HG02840 (cell line): ENCODE results near the gene NOP16.
"Not testable (repeated sequence)": the region's sequence is repeated elsewhere in the genome, so short reads cannot be mapped to it uniquely, and the experiment has no call there.

ENCODE experiments used
- ATAC-seq: cut with Tn5 transposase; IDR thresholded peaks from one replicate; pipeline ENCODE4 v1.9.1; 2021; ENCODE audit warnings: mild to moderate bottlenecking, moderate library complexity, moderate number of reproducible peaks; ENCODE audit not compliant: unreplicated experiment, low FRiP score

Gene NOP16

DNA sequence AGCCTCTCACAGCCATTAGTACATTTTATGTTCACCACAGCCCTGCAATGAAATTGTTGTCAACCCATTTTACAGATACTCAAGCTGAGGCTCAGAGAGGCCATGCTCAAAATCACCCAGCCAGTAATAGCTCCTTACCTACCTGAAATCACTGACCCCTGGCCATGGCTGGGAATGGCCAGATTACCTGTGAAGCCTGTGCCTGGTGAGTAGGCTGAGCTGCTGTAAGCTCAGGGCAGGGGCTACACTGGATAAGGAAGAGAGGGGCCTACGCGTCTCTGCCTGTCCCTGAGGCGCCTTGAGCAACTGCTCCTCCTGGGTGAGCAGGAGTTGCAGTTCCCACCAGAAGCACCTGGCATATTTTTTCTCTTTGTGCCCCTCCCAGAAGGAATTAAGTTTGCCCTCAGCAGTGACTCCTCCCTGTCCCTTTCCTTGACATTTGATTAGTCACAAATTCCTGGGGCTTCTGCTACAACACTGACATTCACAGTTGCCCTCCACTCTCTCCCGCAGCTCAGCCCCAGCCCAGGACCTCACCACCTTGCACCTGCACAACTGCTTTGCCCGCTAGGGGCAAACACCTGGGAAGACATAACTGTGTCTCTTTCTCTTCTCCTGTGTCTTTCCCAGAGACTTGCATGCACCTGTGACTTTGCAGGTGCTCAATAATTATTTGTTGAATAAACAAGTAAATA is 22.2 kb upstream of the NOP16 start:
- ATAC-seq = no peak

DNA sequence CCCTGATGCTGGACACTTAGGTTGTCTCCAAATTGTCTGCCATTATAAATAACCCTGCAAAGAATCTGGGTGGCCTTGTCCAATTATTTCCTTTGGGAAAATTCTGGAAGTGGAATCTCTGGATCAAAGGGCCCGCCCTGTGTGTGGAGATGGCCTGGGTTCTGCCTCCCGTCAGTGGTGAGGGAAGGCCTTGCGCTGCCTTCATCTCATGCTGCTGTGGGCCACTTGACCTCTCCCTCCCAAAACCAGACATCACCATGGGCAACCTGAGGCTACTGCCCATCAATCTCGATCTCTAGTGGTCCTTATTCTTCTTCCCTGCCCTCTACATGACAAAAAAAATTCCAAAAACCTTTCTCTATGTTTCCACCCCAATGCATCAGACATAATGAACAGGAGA is 21.4 kb upstream of the NOP16 start:
- ATAC-seq = no peak

DNA sequence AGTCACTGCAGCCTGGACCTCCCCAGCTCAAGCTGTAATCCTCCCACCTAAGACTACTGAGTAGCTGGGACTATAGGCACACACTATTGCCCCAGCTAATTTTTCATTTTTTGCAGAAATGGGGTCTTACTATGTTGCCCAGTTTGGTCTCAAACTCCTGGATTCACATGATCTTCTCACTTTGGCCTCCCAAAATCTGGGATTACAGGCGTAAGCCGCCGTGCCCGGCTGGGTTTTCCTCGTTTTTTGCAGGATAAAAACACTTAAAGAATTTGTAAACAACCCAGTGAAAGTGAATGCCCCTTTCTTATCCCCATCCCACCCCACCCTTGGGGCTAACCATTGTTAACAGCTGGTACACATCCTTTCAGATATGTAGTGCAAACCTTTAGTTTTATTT is 20.2 kb upstream of the NOP16 start:
- no peak for ATAC-seq

DNA sequence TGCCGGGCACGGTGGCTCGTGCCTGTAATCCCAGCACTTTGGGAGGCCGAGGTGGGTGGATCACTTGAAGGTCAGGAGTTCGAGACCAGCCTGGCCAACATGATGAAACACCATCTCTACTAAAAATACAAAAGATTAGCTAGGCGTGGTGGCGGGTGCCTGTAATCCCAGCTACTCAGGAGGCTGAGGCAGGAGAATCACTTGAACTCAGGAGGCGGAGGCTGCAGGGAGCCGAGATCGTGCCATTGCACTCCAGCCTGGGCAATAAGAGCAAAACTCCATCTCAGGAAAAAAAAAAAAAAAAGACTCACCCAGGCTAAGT is 19.8 kb upstream of the NOP16 start:
- not testable (repeated sequence) for ATAC-seq

DNA sequence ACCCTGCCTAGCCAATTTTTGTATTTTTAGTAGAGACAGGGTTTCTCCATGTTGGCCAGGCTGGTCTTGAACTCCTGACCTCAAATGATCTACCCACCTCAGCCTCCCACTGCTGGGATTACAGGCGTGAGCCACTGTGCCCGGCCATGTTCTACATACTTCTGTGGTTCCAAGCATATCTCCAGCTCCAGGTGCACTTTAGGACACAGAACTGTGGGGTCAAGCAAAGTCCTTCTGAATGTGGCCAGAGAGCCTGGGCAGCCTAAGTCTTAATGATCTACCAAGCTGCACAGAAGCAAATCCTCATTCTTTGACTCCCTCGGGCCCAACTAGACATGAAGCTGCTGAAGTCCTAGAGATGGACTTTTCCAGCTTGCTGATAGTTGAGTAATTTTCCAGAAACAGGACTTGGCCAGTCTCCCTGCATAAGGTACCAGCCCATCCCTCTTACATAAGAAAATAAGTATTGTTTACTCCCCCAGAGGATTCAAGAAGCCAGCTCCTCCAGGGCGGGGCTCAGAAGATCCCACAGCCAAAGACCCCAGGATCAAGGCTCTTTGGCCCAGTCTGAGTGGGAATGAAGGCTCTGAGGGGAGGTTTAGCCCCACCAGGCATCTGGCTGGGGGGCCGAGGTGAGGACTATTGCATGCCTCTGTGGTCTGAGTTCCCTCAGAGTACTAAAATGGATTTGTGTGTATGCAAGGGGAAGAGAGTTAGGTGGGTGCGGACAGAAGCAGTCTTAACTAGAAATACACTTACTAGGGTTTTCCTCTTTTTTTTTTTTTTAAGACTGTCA is 19.3 kb upstream of the NOP16 start:
- no peak for ATAC-seq

DNA sequence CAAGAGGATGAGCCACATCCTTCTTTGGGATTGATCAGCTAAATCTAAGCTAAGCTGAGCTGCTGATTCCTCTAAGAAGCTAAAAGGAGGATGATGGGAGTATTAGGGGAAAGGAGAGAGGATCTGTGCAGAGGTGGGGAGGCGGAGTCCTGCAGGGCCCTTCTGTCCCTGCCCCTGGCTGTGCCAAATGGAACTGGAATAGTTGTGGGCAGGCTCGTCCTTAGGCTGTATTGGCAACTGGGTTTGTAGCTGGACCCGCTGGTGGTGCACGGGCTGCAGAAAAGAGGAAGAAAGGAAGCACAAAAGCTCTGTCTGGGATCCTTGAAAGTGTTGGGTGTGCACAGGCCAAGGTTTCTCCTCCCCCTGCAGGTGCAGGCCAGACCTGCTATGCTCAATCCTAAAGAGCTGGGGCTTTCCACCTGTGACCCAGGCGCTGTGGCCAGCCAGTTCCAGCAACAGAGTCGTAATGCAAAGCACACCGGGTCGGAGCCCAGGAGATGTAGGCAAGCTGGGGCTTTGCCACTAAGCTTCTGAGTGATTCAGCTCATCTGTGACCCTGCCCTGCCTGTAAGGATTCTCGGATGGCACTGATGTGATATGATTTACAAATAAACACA is 18.1 kb upstream of the NOP16 start:
- ATAC-seq = no peak

DNA sequence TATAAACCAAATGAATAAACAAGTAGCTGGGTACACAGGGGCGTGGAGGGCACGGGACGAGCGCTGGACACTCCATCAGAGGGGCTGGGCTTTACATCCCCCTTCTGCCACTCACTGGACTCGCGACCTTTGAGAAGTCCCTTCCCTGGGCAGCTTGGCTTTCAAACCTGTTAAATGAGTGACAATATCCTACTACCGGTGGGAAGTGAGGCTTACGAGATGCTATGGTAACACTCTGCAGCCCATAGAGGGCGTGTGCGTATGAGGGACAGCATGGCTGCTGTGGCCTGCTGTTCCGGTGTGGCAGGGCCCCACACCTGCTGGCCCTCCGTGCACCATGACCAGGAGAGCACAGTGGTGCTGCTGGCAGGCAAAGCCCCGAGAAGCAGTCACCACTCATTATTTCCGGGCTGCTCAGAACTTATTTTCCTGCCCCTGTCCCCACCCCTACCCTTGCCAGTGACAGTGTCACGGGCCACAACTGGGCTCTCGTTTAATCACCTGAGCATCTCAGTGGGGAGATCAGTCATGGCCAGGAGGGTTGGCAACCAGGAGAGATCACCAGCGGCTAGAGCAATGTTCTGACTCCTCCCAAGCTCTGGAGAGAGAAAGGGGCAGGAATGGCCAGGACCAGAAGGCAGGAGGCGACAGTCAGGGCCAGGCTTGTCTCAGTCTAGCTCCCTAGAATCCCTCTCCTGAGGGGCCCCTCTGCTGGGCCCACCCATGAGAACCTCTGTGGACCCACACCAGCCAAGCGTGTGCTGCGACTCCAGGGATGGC is 17.4 kb upstream of the NOP16 start:
- no peak for ATAC-seq

DNA sequence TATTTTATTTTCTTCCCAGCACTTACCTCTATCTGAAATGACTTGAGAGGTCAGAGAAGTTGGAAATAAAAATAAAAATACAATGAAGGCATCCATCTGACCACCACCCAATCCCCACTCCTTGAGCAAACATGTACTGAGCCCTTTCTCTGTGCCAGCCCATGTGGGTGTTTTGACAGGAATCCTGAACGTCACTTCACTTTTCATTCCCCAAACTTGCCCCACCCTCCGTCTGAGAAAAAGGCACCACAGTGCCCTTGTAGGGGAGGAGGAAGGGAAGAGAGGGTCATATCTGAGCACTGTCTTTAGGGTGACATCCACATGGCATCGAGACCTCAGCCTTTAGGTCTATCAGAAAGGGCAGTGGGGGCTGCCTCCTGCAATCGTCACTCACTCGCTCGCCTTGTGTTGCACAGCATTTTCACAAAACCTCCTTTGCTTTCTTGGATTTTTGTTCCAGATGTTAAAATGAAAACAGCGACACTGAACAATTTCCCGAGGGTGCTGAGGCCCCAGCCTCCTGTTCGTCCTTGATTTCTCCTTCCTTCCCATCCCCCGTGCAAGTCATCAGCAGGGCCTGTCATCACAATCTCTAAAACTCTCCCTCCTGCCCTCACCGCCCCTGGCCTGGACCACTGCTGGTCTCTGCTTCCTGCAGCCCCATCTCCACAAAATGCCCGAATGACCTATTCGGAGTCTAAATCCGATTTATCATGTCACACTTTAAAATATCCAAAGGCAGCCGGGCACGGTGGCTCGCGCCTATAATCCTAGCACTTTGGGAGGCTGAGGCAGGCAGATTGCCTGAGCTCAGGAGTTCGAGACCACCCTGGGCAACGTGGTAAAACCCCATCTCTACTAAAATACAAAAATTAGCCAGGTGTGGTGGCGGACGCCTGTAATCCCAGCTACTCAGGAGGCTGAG is 13.1 kb upstream of the NOP16 start:
- ATAC-seq = no peak

DNA sequence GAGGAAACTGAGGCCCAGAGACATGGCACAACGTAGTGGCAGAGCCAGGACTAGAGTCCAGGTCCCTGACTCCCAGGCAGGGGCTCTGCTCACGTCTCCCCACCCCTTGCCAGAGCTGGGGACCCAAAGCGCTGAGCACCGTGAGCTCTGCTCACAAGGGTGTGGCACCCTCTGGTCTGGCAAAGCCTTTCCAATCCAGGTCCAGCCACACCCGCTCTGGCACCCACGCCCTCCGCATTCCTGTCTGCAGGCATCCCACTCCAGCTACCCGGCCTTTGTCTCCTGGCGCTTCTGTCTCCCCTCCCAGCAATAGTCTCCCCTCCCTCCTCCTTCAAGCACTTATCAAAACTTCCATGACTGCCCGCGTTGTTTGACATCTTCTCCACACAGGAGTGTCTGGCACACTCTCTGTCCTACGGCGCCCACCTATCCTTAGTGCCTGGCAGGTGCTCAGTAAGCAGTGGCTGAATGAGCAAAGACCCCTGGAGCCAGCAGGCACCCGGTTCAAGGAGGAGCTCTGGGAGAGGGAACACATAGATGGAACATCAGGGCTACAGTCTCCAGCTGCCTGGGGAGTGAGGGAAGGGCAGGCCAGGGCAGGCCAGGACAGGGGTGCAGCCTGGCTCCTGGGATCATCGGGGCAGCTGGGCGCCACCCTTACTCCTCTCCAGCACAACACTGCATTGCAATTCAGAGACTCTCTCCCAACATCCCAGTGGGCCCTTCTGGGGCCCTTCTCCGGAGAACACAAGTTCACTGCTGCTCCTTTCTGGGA is 12.2 kb upstream of the NOP16 start:
- ATAC-seq = no peak

DNA sequence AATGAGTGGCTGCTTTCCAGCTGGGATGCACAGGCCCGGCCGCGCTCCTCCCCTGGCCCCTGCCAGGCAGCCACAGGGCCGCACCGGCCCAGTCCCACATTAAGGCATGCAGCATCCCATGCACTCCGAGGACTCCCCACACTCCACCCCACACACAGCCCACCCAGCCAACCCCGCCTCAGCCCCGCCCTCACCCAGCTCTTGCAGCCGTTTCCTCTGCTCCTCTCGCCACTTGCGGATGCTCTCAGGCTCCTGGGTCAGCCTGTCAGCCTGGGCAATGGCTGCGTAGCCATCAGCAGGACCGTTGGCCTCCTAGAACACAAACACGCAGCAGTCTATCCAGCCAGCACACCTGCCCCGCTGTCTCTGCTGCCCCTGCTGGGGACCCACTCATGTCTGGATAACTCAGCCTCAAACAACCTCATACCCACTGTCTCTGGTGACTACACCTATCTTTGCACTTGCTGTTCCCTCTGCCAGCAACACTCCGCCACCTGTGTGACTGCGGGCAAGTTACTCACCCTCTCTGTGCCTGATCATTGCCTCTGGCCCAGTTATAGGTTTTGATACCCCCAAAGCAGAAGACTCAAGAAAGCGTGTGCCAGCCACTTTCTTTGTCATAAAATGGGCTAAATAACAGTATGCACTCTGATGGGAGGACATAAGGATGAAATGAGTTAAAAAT is 9.5 kb upstream of the NOP16 start:
- ATAC-seq = no peak

DNA sequence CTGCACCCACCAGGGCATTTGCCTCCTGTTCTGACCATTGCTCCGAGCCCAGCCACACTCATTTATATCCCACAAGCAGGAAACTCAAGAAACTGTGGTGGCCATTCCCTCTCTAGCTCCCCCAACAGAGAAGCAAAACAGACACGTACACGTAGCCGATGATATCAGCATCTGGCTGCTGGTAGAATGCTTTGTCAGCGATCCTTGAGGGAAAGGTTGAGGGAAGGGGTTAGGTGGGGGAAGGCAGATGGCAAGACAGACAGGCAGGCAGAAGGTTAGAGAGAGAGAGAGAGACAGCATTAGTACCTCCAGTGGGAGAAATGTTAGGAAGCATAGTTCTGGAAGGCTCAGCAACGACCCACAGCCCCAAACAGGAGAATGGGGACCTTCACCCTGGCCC is 7.9 kb upstream of the NOP16 start:
- ATAC-seq = no peak

DNA sequence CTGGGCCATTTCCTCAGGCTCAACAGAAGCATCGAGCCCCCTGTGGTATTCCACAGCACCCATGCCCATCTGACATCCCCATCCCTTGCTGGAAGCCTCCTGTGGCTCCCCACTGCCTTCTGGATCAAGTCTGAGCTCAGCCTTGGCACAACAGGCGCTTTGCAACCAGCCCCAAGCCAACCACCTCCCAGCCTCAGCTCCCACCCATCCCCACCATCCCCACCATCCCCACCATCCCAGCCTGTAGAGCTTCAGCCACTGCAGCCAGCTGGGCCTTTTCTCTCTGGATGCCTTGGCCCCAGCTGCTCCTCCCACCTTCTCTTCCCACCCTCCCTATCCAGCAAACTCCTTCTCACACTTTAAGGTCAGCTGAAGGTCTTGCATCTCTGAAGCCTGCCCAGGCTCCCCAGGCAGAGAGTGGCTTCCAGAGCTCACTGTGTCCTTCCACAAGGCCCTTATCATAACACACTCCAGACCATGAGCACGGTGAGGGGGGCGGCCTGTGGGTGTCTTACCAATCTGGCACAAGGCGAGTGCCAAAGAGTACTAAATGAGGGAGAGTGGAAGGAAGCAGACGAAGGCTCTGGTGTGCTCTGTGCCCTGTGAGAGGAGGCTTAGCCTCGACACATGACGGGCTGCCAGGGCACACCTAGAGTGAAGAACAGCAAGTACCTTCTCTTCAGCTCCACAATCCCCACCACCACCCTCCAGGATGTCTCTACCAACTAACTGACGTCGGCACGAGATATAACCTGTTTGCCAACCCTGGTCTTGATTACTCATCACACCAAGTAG is 6.7 kb upstream of the NOP16 start:
- ATAC-seq = no peak

DNA sequence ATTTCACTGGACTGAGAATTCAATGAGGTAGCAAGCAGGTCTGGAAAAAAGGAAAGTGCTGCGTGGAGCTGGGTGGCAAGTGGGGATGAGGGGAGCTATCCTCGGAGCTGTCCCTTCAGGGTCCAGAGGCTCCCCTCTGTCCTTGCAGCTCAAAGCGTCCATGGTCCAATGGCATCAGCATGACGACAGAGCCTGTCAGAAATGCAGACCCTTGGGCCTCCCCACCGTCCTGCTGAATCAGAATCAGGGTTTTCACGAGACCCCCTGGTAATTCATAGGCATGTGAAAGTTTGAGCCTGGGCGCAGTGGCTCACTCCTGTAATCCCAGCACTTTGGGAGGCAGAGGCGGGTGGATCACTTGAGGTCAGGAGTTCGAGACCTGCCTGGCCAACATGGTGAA is 5.7 kb upstream of the NOP16 start:
- no peak for ATAC-seq

DNA sequence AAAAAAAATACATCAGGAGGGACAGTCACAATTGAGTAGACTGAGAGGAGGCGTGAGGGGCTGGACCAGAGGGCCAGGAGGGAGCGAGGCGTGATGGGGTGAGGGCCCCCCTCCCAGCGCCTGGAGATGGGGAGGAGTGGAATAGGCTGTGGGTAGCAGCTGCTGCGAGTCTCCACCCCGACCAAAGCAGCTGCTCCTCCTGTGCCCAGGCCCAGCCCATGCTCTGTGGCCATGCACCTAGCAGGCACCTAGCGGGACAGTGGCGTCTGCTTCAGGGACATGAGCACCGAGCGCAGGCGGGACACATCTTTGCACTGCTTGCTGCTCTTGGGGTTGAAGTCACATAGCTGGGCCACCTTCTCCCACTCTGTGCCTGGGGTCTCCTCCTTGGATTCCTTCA is 4.1 kb upstream of the NOP16 start:
- ATAC-seq = no peak

DNA sequence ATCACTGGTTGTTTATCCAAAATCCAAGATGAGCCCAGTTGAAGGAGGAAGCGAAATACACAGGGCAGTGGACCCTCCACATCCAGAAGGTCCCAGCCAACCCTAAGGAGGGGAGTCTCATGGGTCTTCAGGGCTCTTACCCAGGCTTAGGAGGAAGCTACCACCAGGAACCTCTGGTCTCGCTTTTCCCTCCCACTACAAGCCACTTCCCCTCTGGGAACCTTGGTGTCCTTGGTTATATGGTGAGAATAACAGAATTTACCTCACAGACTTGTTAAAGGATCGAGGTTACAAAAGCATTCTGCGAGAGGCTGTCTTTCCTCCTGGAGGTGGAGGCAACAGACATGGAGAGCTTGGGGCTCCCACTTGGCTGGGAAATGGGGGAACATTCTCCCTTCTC is 3.6 kb upstream of the NOP16 start:
- ATAC-seq = no peak

DNA sequence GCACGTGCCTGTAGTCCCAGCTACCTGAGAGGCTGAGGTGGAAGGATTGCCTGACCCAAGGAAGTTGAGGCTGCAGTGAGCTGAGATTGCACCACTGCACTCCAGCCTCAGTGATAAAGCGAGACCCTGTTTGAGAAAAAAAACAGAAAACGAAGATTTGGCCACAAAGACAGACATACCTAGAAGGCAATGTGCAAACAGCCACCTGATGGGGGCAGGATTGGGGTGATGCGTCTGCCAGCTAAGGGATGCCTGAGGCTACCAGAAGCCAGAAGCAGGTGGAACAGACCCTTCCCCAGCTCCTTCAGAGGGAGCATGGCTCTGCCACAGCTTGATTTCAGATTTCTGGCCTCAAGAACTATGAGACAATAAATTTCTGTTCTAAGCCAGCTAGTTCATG is 3.1 kb upstream of the NOP16 start:
- no peak for ATAC-seq

DNA sequence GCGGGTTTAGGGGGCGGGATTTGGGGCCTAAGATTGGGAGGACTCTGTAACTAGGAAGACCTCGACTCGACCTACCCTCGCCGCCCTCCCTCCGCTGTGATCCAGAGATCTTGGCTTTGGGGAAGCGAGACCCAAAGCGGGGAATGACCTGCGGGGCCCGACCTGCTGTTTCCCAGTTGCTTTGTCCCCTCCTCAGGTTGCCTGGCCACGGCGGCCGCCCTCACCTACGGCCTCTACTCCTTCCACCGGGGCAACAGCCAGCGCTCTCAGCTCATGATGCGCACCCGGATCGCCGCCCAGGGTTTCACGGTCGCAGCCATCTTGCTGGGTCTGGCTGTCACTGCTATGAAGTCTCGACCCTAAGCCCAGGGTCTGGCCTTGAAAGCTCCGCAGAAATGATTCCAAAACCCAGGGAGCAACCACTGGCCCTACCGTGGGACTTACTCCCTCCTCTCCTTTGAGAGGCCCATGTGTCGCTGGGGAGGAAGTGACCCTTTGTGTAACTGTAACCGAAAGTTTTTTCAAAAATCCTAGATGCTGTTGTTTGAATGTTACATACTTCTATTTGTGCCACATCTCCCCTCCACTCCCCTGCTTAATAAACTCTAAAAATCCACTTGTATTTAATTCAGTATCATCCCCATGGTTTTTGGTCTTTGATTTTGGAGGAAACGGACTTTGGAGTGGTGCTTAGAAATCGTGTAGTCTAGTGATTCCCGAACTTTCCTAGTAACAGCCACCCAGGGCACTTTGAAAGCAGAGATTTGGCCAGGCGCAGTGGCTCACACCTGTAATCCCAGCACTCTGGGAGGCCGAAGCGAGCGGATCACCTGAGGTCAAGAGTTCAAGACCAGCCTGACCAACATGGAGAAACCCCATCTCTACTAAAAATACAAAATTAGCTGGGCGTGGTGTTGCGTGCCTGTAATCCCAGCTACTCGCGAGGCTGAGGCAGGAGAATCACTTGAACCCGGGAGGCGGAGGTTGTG is 1.0 kb upstream of the NOP16 start:
- peak; percentile 34 for ATAC-seq
